Erythroblast (primary cell): Measurements from ENCODE around the gene MS4A10.

ENCODE experiments used
- DNase-seq, 2 experiments: peaks; one replicate each; lab custom pipeline; 2025; lab: John Stamatoyannopoulos, UW
- GATA1 ChIP-seq: IDR thresholded peaks from 2 replicates; pipeline ENCODE4 v1.6.1; 2011; ENCODE audit warnings: low read depth, mild to moderate bottlenecking, control low read depth, low read length, moderate library complexity
- POLR2A ChIP-seq: IDR thresholded peaks from 2 replicates; pipeline ENCODE4 v1.6.1; 2011; ENCODE audit warnings: mild to moderate bottlenecking, low read length

MS4A10 gene

GRCh38 chr11:60761436-60762190, 23.5 kb upstream of the MS4A10 start:
- DNase-seq = no peak

GRCh38 chr11:60762851-60763691, 22.1 kb upstream of the MS4A10 start:
- DNase-seq = peak in 1 of 2 experiments; percentile 13
- TF ChIP-seq GATA1 = no peak
- TF ChIP-seq POLR2A = no peak

More at GRCh38 chr11:60761436-60762190, 23.5 kb upstream of the MS4A10 start:
- no peak for TF ChIP-seq POLR2A
- TF ChIP-seq GATA1 = no peak

- TF ChIP-seq POLR2A = no peak
- TF ChIP-seq GATA1 = no peak
- no peak for DNase-seq
Observed at GRCh38 chr11:60763692-60764369, 21.3 kb upstream of the MS4A10 start.

- DNase-seq = no peak
- TF ChIP-seq POLR2A = no peak
- TF ChIP-seq GATA1 = no peak
Observed at GRCh38 chr11:60764879-60765278, 20.3 kb upstream of the MS4A10 start.

- TF ChIP-seq POLR2A (no peak), GATA1 (no peak)
Observed at GRCh38 chr11:60765355-60765754, 19.8 kb upstream of the MS4A10 start.

GRCh38 chr11:60766547-60766946, 18.6 kb upstream of the MS4A10 start:
- no peak for TF ChIP-seq GATA1
- no peak for TF ChIP-seq POLR2A
- DNase-seq = no peak

More at GRCh38 chr11:60765355-60765754, 19.8 kb upstream of the MS4A10 start:
- no peak for DNase-seq

GRCh38 chr11:60767388-60767811, 17.7 kb upstream of the MS4A10 start:
- peak; percentile 31 to 50 for DNase-seq
- no peak for TF ChIP-seq GATA1
- no peak for TF ChIP-seq POLR2A

- no peak for TF ChIP-seq GATA1
- TF ChIP-seq POLR2A = no peak
- no peak for DNase-seq
Observed at GRCh38 chr11:60768202-60768601, 16.9 kb upstream of the MS4A10 start.

GRCh38 chr11:60769273-60769672, 15.9 kb upstream of the MS4A10 start:
- no peak for DNase-seq
- TF ChIP-seq POLR2A = no peak
- no peak for TF ChIP-seq GATA1

GRCh38 chr11:60769811-60770210, 15.3 kb upstream of the MS4A10 start:
- TF ChIP-seq GATA1 = no peak
- no peak for TF ChIP-seq POLR2A
- no peak for DNase-seq

GRCh38 chr11:60771146-60771545, 14.0 kb upstream of the MS4A10 start:
- TF ChIP-seq POLR2A (no peak), GATA1 (no peak)
- no peak for DNase-seq

GRCh38 chr11:60771879-60772525, 13.1 kb upstream of the MS4A10 start:
- TF ChIP-seq POLR2A = no peak
- no peak for DNase-seq

- TF ChIP-seq POLR2A = no peak
- TF ChIP-seq GATA1 = no peak
- DNase-seq = no peak
Observed at GRCh38 chr11:60772666-60773065, 12.5 kb upstream of the MS4A10 start.
